SU-DHL-6 (cell line): Measurements from ENCODE around the gene ADGRB3.
"Not testable (repeated sequence)": the region's sequence is repeated elsewhere in the genome, so short reads cannot be mapped to it uniquely, and the experiment has no call there.

ENCODE experiments used
- CTCF ChIP-seq: fragments of 200-600 bp; sonication (generic); IDR thresholded peaks from one replicate; pipeline ENCODE4 v1.5.1; 2017; ENCODE audit warnings: antibody characterized with exemption, mild to moderate bottlenecking, low read length, moderate library complexity; ENCODE audit not compliant: insufficient read depth, poor library complexity, severe bottlenecking
- EZH2phosphoT487 ChIP-seq: fragments of 200-600 bp; sonication (generic), shearing (Covaris generic); conservative IDR thresholded peaks from 2 replicates; pipeline ENCODE4 v1.6.1; 2018; ENCODE audit warnings: mild to moderate bottlenecking, antibody characterized with exemption, low read length, moderate library complexity, mixed read lengths

GRCh38 chr6:68883325-68883724, 248.2 kb downstream of the ADGRB3 start:
- not testable (repeated sequence) for TF ChIP-seq CTCF, EZH2phosphoT487
